SK-N-SH treated with all-trans-retinoic acid at 6 μM for 48 hours (cell line): Measurements from ENCODE around the gene EMX2.

Source experiments
- ARNTL ChIP-seq: fragments of 450-650 bp; formaldehyde crosslinking; IDR thresholded peaks from 2 replicates; pipeline ENCODE4 v1.5.0; 2020; ENCODE audit warnings: low read depth, mild to moderate bottlenecking, moderate library complexity, borderline replicate concordance
- CSRNP3 ChIP-seq: fragments of 250-450 bp; sonication (Bioruptor Pico); IDR thresholded peaks from 2 replicates; pipeline ENCODE4 v1.5.1; 2021; ENCODE audit warnings: mild to moderate bottlenecking, moderate library complexity
- PATZ1 ChIP-seq: fragments of 250-450 bp; sonication (Bioruptor Pico); IDR thresholded peaks from 2 replicates; pipeline ENCODE4 v1.8.0; 2020; ENCODE audit warnings: mild to moderate bottlenecking, moderate library complexity, borderline replicate concordance
- SNAI2 ChIP-seq: fragments of 250-450 bp; sonication (Bioruptor Pico); IDR thresholded peaks from 2 replicates; pipeline ENCODE4 v1.5.0; 2020; ENCODE audit warnings: mild to moderate bottlenecking, moderate library complexity
- TCF4 ChIP-seq: fragments of 250-450 bp; sonication (Bioruptor Pico); IDR thresholded peaks from 2 replicates; pipeline ENCODE4 v1.8.0; 2021; ENCODE audit warnings: mild to moderate bottlenecking, moderate library complexity, borderline replicate concordance
- ZFP3 ChIP-seq: fragments of 250-450 bp; sonication (Bioruptor Pico); IDR thresholded peaks from 2 replicates; pipeline ENCODE4 v1.5.0; 2020; ENCODE audit warnings: mild to moderate bottlenecking, moderate library complexity
- ZFP30 ChIP-seq: fragments of 450-650 bp; formaldehyde crosslinking; IDR thresholded peaks from 2 replicates; pipeline ENCODE4 v1.5.0; 2022; ENCODE audit warnings: mild to moderate bottlenecking, moderate library complexity

GRCh38 chr10:117534321-117535297, 7.9 kb upstream of the EMX2 start:
- no peak for TF ChIP-seq PATZ1 (CRISPR knock-in tag)
- no peak for TF ChIP-seq CSRNP3 (CRISPR knock-in tag)
- no peak for TF ChIP-seq ARNTL
- TF ChIP-seq ZFP3 (CRISPR knock-in tag) = no peak
- TF ChIP-seq TCF4 (CRISPR knock-in tag) = no peak
- no peak for TF ChIP-seq SNAI2
- no peak for TF ChIP-seq ZFP30
